ENCODE data around the gene MLLT1.

Gene MLLT1

DNA sequence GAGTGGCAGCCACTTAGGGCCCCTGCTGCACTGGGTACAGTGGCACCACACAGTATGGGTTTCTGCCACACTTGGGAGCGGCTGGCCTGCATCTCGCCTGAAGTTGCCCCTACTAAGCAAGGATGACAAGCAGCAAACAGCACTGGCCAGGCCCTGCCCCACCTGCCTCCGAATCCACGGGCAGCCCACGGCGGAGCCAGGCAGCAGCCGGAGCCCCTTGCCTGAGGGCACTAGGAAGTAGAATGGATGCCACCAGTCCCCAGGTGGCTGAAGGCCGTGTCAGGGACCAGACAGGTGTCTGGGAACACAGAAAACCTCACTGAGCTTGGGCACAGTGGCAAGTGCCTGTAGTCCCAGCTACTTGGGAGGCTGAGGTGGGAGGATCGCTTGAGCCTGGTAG, 19.4 kb downstream of the MLLT1 start:
- no peak for DNase-seq

- DNase-seq, result no peak
These were observed 20.4 kb downstream of the MLLT1 start for GRCh38 chr19:6259312-6259861.

DNA sequence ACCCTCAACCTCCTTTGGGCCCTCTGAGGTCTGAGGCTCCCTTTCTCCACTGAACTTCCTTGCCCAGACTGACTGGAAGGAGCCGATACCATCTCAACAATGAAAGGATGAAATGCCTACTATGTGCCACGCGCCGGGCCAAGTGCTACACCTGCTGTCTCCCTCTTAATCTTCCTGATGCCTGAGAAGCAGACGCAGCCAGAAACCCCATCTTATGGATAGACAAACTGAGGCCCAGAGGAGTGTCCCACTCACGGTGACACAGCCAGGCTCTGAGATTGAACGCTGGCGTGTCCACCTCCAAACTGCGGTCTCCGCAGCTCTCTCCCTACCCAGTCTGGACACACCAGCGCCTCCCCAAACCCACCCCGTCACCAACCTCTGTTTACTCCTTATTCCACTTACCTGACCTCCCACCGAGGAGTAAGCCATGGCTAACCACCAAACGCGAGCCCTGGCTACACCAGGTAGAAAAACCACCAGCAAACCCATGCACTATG, 20.9 kb downstream of the MLLT1 start:
- no peak for DNase-seq

DNA sequence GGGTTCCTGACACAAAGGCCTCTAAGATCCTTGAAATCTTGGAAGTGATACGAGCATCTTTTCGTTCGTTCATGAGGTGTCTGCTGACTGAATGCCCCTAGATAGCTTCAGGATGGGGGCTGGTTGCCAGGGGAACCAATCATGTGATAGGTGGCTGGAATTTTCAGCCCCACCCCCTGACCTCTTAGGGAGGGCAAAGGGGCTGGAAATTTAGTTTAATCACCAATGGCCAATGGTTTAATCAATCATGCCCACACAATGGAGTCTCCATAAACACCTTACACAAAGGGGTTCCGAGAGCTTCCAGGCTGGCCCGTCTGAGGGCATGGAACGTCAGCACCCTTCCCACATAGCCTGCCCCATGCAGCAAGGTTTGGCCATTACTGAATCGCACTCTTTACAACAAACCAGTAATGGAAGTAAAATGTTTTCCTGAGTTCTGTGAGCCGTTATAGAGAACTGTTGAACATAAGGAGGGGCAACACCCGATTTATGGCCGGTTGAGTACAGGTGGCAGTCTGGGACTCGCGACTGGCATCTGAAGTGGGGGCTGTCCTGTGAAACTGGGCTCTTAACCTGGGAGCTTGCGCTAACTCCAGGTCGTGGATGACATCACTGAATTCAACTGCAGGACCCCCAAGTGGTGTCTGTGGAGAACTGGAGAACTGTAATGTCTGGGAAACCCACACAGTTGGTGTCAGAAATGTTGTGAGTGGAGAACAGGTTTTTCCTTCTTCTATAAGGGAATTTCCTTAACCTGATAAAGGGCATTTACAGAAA, 25.6 kb downstream of the MLLT1 start:
- DNase-seq, result no peak

GRCh38 chr19:6252066-6252465, 27.7 kb downstream of the MLLT1 start:
- no peak for DNase-seq

DNA sequence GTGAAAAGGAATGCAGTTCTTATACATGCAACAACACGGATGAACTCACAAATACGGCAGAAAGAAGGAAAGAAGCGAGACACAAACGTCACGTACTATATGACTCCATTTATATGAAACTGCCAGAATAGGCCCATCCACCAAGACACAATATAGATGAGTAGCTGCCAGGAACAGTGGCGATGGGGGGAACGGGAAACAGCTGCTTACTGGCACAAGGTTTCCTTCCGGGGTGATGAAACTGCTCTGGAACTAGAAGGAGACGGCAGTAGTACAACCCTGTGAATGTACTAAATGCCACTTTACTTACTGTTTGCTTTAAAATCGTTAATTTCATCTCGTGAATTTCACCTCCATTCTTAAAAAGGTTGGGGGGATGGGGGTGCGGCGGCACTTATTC, 28.9 kb downstream of the MLLT1 start:
- no peak for DNase-seq

GRCh38 chr19:6250024-6250615, 29.7 kb downstream of the MLLT1 start:
- no peak for DNase-seq

DNA sequence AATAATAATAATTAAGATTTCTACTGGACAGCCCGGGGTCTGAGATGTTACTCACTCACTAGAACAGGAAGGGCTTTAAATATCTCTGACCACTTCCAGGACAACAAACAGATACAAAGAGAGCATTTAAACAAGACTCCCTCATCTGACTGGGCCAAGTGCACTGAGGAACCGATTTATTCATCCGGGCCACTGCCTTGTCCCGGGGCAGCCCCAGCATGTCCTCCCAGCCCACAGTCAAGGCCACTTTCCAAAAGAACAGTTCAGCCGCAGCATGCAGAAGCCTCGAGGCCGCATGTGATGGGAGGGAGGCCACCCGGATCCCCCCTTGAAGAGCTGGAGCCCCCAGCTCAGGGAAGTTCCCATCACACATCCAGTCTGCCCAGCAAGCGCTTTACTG, 30.5 kb downstream of the MLLT1 start:
- DNase-seq, result peak in 25 of 51 donors; percentile 6 to 62 (median 33)

DNA sequence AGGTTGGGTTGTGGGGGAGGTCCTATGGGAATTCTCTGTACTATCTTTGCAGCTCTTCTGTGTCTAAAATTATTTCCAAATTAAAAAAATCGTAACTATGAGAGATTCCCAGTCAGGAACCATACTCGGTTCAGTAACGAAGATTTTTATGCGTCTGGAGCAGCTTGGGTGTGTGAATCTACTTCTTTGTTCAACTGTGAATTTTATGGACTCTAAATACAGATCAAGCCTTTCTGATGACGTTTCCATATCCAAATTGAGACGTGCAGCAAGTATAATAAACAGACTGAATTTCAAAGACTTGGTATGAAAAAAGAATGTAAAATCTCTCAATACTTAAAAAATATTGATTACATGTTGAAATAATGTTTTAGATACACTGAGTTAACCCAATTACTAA, 30.9 kb downstream of the MLLT1 start:
- DNase-seq, result no peak

GRCh38 chr19:6248341-6248740, 31.4 kb downstream of the MLLT1 start:
- DNase-seq, result no peak

GRCh38 chr19:6247007-6247288, 32.8 kb downstream of the MLLT1 start:
- no peak for DNase-seq

- DNase-seq, result no peak
These were observed 33.4 kb downstream of the MLLT1 start for GRCh38 chr19:6246174-6247006.

GRCh38 chr19:6242677-6243076, 37.1 kb downstream of the MLLT1 start:
- no peak for DNase-seq

GRCh38 chr19:6241680-6242377, 37.9 kb downstream of the MLLT1 start:
- peak; percentile 25 to 97 (median 87) for DNase-seq

DNA sequence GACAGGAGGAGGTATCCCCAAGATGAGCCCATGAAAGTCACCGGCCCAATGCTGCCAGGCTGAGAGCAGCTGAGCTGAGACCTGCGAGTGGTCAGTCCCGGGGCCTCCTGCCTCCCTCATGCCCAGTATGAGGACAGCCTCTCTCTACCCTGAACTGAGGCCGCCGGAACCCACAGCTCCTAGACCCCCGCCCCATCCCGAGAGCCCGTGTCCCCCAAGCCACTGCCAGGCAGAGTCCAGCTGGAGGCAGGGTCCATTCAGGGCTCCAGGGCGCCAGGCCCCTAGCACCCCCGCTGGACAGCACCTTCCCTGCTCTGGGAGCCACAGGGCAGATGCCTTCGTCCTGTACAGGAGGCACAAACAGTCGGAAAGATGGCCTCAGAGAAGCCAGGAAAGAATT, 38.7 kb downstream of the MLLT1 start:
- no peak for DNase-seq

DNA sequence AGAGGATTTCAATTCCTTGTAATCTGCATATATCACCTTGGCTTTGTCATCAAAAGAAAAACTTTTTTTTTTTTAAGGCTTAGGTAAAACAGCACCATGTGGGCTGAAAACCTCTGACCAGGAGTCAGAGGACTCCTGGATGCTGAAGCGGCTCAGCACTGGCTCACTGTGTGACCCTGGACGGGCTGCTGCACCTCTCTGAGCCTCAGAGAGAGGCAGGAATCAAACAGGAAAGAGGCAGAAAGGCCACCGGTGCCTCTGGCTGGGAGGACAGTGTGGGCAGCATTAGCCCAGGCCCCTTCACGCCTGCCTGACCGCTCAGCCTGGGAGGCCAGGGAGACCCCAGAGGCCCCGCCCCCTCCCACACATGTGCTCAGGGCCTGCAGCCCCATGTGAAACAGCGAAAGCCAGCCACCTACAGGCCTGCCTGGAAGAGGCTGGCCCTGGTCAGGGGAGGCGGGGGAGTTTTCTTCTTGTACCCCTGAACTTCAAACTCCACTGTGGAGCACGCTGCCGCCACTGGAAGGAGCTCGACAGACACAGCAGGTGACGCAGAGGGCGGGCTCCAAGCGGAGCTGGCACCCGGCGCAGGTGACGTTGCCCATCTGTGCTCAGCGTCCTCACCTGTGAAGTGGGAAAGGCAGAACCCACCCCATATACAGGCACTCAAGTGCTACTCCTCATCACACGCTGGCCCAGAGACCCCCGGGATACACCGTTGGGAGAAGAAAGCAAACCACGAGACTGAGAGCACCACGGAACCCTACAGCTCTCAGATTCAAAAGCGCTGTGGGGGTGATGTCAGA, 39.7 kb downstream of the MLLT1 start:
- peak in 2 of 51 donors; percentile 36 to 40 for DNase-seq

- DNase-seq, result no peak
These were observed 40.4 kb downstream of the MLLT1 start for GRCh38 chr19:6239401-6239844.

DNA sequence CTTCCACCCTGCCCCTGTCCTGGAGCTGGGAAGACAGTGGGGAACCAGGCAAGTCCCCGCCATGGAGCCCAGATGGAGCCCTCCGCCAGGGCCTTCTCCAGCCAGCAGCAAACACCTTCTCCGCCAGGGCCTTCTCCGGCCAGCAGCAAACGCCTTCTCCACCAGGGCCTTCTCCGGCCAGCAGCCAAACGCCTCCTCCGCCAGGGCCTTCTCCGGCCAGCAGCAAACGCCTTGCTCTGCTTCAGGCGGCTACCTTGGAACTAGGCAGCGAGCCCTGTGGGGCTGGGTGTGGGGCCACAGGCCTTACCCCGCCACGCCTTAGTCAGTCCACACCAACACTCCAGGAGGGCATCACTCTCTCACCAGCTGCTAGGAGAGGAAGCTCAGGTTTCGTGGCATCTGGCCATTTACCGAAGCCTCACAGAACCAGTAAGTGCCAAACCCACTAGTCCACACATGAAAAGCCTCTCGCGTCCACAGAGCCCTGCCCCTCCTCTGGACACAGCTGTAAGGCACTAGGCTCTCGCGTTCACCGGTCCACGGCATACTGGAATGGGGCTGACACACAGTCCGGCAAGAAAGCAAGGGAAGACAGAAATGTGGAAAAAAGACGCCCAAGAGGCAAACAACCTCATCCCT, 41.0 kb downstream of the MLLT1 start:
- DNase-seq, result peak in 25 of 51 donors; percentile 13 to 67 (median 43)

GRCh38 chr19:6238256-6238642, 41.5 kb downstream of the MLLT1 start:
- peak in 1 of 51 donors; percentile 60 for DNase-seq

Measured in hypothalamus (tissue), 51 donors.